OCI-LY7 (cell line): Measurements from ENCODE around the gene AAK1. TPM values are rescaled to one million over a fixed set of nuclear protein-coding genes. Genes with fewer than 3 reads are reported as not detected.

Experiments used
- BruUV-seq: library from RNA; stranded (reverse); fragments of 400-500 nt; replicated peaks from 2 replicates; lab custom pipeline; 2021; lab: Mats Ljungman, UMichigan
- CTCF ChIA-PET: fragments of 300-600 bp; sonication (Branson Sonifier 250); formaldehyde crosslinking; loops from one replicate; lab custom pipeline; 2022; ENCODE audit warnings: antibody characterized with exemption; ENCODE audit not compliant: unreplicated experiment; lab: Charles Lee
- POLR2A ChIA-PET: fragments of 300-600 bp; sonication (Branson Sonifier 250); formaldehyde crosslinking; loops from one replicate; lab custom pipeline; 2022; ENCODE audit warnings: antibody characterized with exemption; lab: Charles Lee
- DNase-seq: peaks from one replicate; pipeline ENCODE4 v3.0.0-alpha.2; 2015; ENCODE audit warnings: low spot score
- H2AFZ ChIP-seq: fragments of 200-600 bp; sonication (generic), shearing (Covaris generic); 2 replicates; pipeline ENCODE4 v1.6.1; 2014; ENCODE audit warnings: mild to moderate bottlenecking, antibody characterized with exemption, low read length, moderate library complexity
- H3K27ac ChIP-seq: fragments of 200-600 bp; sonication (generic); 2 replicates; pipeline ENCODE4 v1.5.1; 2014; ENCODE audit warnings: mixed run types, low read depth, mild to moderate bottlenecking, moderate library complexity, low read length, inconsistent platforms; ENCODE audit not compliant: poor library complexity, severe bottlenecking
- H3K36me3 ChIP-seq: fragments of 200-600 bp; sonication (generic); 2 replicates; pipeline ENCODE4 v1.6.1; 2014; ENCODE audit warnings: mild to moderate bottlenecking, antibody characterized with exemption, low read length, moderate library complexity, mixed read lengths; ENCODE audit not compliant: insufficient read depth
- H3K4me1 ChIP-seq: fragments of 200-600 bp; sonication (generic); 2 replicates; pipeline ENCODE4 v1.5.1; 2014; ENCODE audit warnings: mild to moderate bottlenecking, low read length; ENCODE audit not compliant: insufficient read depth, poor library complexity, severe bottlenecking
- H3K4me2 ChIP-seq: fragments of 200-600 bp; sonication (generic); 2 replicates; pipeline ENCODE4 v1.6.1; 2014; ENCODE audit warnings: mild to moderate bottlenecking, low read length
- H3K4me3 ChIP-seq: fragments of 200-600 bp; sonication (generic); 2 replicates; pipeline ENCODE4 v1.5.1; 2014; ENCODE audit warnings: mild to moderate bottlenecking, low read depth, low read length; ENCODE audit not compliant: poor library complexity, severe bottlenecking
- H3K79me2 ChIP-seq: fragments of 200-600 bp; sonication (generic); 2 replicates; pipeline ENCODE4 v1.6.1; 2016; ENCODE audit warnings: low read depth, mild to moderate bottlenecking, low read length, moderate library complexity, mixed read lengths; ENCODE audit not compliant: insufficient read depth
- H3K9me2 ChIP-seq: fragments of 200-600 bp; sonication (generic); 2 replicates; pipeline ENCODE4 v1.6.1; 2016; ENCODE audit warnings: mild to moderate bottlenecking, low read length, mixed read lengths; ENCODE audit not compliant: insufficient read depth
- H3K9me3 ChIP-seq: fragments of 200-600 bp; sonication (generic); 2 replicates; pipeline ENCODE4 v1.6.1; 2014; ENCODE audit warnings: mild to moderate bottlenecking, mixed run types, low read length, mixed read lengths
- H4K20me1 ChIP-seq: fragments of 200-600 bp; sonication (generic); 2 replicates; pipeline ENCODE4 v1.6.1; 2014; ENCODE audit warnings: mild to moderate bottlenecking, antibody characterized with exemption, low read length, moderate library complexity, mixed read lengths; ENCODE audit not compliant: insufficient read depth
- CTCF ChIP-seq: fragments of 200-600 bp; sonication (generic); conservative IDR thresholded peaks from 2 replicates; pipeline ENCODE4 v1.5.1; 2014; ENCODE audit warnings: mild to moderate bottlenecking, antibody characterized with exemption, low read length, moderate library complexity, mixed read lengths
- EZH2phosphoT487 ChIP-seq: fragments of 200-600 bp; sonication (generic); IDR thresholded peaks from 2 replicates; pipeline ENCODE4 v1.6.1; 2018; ENCODE audit warnings: low read depth, borderline replicate concordance, mild to moderate bottlenecking, mixed run types, antibody characterized with exemption, low read length, moderate library complexity, mixed read lengths
- intact Hi-C: fragments of 100-400 bp; cut with micrococcal nuclease; formaldehyde crosslinking; loops from one replicate; pipeline ENCODE4 v1.10.0; 2022; ENCODE audit not compliant: unreplicated experiment
- total RNA-seq, 2 experiments: library from RNA; depleted of rRNA in 1 of 2; stranded (reverse); fragments of >200 nt in 1 of 2; shearing (Covaris generic) in 1 of 2; gene quantifications; 2 replicates each; pipeline ENCODE4 v1.2.3, GENCODE V29; 2014 to 2022

AAK1 gene
- total RNA-seq, 2 experiments from 2014 or later: 8.3 to 8.5 TPM

GRCh38 chr2:69581774-69582581 is 61.6 kb downstream of the AAK1 start:
- intact Hi-C loops: no loop called here
- H4K20me1 ChIP-seq: no peaks in the 10 kb centered on the region
- BruUV-seq: no TSS peak
- POLR2A ChIA-PET: interaction anchor here (0.5 to 1.0 kb wide), 4 partner anchors 8 to 241 kb away, joined by 3 to 5 read pairs (median 3); no protein-coding TSS in a partner anchor
- no peak for DNase-seq
- no peak overlapping the region for H3K4me2 ChIP-seq
- H3K27ac ChIP-seq: no peak overlapping the region
- H3K9me3 ChIP-seq: no peaks in the 10 kb centered on the region
- no peaks in the 10 kb centered on the region for H3K4me1 ChIP-seq
- no peaks in the 10 kb centered on the region for H3K9me2 ChIP-seq
- H2AFZ ChIP-seq: no peak overlapping the region
- CTCF ChIA-PET: no interaction called here
- H3K36me3 ChIP-seq: no peaks in the 10 kb centered on the region
- TF ChIP-seq EZH2phosphoT487 (no peak), CTCF (no peak)
- no peaks in the 10 kb centered on the region for H3K79me2 ChIP-seq
- no peak overlapping the region for H3K4me3 ChIP-seq

GRCh38 chr2:69580486-69580885 is 63.1 kb downstream of the AAK1 start:
- Histone ChIP-seq H3K4me2 (no peak overlapping the region), H2AFZ (no peak overlapping the region), H3K9me3 (no peaks in the 10 kb centered on the region), H3K4me3 (no peak overlapping the region), H3K27ac (no peak overlapping the region), H3K9me2 (no peaks in the 10 kb centered on the region), H3K4me1 (no peaks in the 10 kb centered on the region), H3K36me3 (no peaks in the 10 kb centered on the region), H4K20me1 (no peaks in the 10 kb centered on the region), H3K79me2 (no peaks in the 10 kb centered on the region)
- intact Hi-C loops: no loop called here
- DNase-seq: no peak
- ChIA-PET POLR2A (no interaction called here), CTCF (no interaction called here)
- no peak for TF ChIP-seq EZH2phosphoT487
- TF ChIP-seq CTCF: no peak
- BruUV-seq: no TSS peak

- DNase-seq: no peak
- Histone ChIP-seq H2AFZ (no peak overlapping the region), H3K9me3 (no peaks in the 10 kb centered on the region), H3K79me2 (no peaks in the 10 kb centered on the region), H3K4me3 (no peak overlapping the region), H3K36me3 (no peaks in the 10 kb centered on the region), H3K9me2 (no peaks in the 10 kb centered on the region), H3K27ac (no peak overlapping the region), H4K20me1 (no peaks in the 10 kb centered on the region), H3K4me2 (no peak overlapping the region), H3K4me1 (no peaks in the 10 kb centered on the region)
- TF ChIP-seq EZH2phosphoT487 (no peak), CTCF (no peak)
- POLR2A ChIA-PET: no interaction called here
- intact Hi-C loops: no loop called here
- CTCF ChIA-PET: no interaction called here
- BruUV-seq: no TSS peak
Observed at GRCh38 chr2:69579536-69579935, 64.0 kb downstream of the AAK1 start.
